ENCODE measurements around the gene SNX9.

DNA sequence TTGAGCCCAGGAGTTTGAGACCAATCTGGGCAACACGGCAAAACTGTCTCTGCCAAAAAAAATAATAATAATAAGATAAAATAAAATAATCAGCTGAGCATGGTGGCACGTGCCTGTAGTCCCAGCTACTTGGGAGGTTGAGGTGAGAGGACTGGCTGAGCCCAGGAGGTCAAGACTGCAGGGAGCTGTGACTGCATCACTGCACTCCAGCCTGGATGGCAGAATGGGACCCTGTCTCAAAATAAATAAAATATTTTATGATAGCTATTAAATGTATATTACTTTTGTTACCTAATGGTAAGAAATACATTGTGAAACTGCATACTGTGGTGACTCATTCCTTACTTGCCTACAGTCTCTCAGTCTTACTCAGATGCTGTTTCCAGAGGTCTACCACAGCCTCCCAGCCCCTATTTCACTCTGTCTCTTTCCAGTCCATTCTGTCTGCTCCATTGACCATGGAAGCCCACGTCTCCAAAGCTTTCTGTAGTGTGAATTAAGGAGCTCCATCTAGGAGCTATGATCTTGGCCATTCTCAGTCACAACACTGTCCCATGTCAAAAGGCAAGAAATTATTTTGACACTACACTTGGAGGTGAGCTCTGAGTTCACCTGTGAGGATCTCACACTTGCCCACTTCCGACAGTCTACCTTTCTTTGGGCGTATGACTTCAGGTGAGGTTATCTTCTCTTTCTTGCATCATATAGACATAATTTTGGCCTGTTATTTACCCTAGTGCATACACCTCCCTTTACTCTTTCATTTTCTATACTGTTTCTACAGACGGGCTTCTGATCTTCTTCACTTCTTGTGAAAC is 22.4 kb upstream of the SNX9 start:
- TF ChIP-seq CEBPB (IDR thresholded peaks at IDR 0.05) (0 out of 4 replicates have a peak, but pooled peaks of 1 of the 2 experiments have one; percentile 11), HDAC2 (IDR thresholded peaks at IDR 0.05) (no peak), JUN (IDR thresholded peaks at IDR 0.05) (no peak), TFCP2L1 (CRISPR knock-in tag; IDR thresholded peaks at IDR 0.05) (no peak), RCOR1 (IDR thresholded peaks at IDR 0.05; ENCODE audit: low read depth, low read length) (no peak)
- TF ChIP-seq, protein P1, sequence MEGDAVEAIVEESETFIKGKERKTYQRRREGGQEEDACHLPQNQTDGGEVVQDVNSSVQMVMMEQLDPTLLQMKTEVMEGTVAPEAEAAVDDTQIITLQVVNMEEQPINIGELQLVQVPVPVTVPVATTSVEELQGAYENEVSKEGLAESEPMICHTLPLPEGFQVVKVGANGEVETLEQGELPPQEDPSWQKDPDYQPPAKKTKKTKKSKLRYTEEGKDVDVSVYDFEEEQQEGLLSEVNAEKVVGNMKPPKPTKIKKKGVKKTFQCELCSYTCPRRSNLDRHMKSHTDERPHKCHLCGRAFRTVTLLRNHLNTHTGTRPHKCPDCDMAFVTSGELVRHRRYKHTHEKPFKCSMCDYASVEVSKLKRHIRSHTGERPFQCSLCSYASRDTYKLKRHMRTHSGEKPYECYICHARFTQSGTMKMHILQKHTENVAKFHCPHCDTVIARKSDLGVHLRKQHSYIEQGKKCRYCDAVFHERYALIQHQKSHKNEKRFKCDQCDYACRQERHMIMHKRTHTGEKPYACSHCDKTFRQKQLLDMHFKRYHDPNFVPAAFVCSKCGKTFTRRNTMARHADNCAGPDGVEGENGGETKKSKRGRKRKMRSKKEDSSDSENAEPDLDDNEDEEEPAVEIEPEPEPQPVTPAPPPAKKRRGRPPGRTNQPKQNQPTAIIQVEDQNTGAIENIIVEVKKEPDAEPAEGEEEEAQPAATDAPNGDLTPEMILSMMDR (IDR thresholded peaks at IDR 0.05): no peak

Data from A549 (cell line).